Nephron progenitor cell (in vitro differentiated cells): Measurements from ENCODE around the gene BAZ2A.
A peak's percentile ranks its signal among the peaks of the same experiment; 100 is the strongest.

Experiments used
- DNase-seq: peaks from one replicate; pipeline ENCODE4 v3.0.0; 2021
- H3K27ac Mint-ChIP-seq: 2 replicates; pipeline ENCODE4 v1.8.0; 2021; ENCODE audit warnings: mild to moderate bottlenecking, moderate library complexity, mixed read lengths
- H3K27me3 Mint-ChIP-seq: 2 replicates; pipeline ENCODE4 v1.8.0; 2021; ENCODE audit warnings: mild to moderate bottlenecking, low read depth, mixed read lengths; ENCODE audit not compliant: poor library complexity
- H3K36me3 Mint-ChIP-seq: 2 replicates; pipeline ENCODE4 v1.8.0; 2021; ENCODE audit warnings: low read depth, mixed read lengths
- H3K4me1 Mint-ChIP-seq: 2 replicates; pipeline ENCODE4 v1.8.0; 2021; ENCODE audit warnings: mixed read lengths
- H3K4me3 Mint-ChIP-seq: 2 replicates; pipeline ENCODE4 v1.8.0; 2021; ENCODE audit warnings: mild to moderate bottlenecking, moderate library complexity, mixed read lengths
- H3K9me3 Mint-ChIP-seq: 2 replicates; pipeline ENCODE4 v1.8.0; 2021; ENCODE audit warnings: mild to moderate bottlenecking, moderate library complexity, mixed read lengths
- CTCF ChIP-seq: fragments of 200-600 bp; sonication (generic); IDR thresholded peaks from 2 replicates; pipeline ENCODE4 v1.5.0; 2021; ENCODE audit warnings: antibody characterized with exemption

The BAZ2A gene

GRCh38 chr12:56596815-56597214 is 33.3 kb downstream of the BAZ2A start:
- H3K36me3 Mint-ChIP-seq, result peaks cover 42% of the 10 kb centered on the region
- no peaks in the 10 kb centered on the region for H3K27me3 Mint-ChIP-seq
- H3K4me1 Mint-ChIP-seq, result peaks cover 39% of the 10 kb centered on the region
- H3K9me3 Mint-ChIP-seq, result no peaks in the 10 kb centered on the region
- DNase-seq, result no peak
- no peak overlapping the region for H3K4me3 Mint-ChIP-seq
- no peak for TF ChIP-seq CTCF
- peak overlapping the region; percentile 97 for H3K27ac Mint-ChIP-seq

- H3K27me3 Mint-ChIP-seq, result no peaks in the 10 kb centered on the region
- peaks cover 21% of the 10 kb centered on the region for H3K36me3 Mint-ChIP-seq
- peak; percentile 87 for TF ChIP-seq CTCF
- DNase-seq, result peak; percentile 73
- peak overlapping the region; percentile 97 for H3K27ac Mint-ChIP-seq
- H3K4me3 Mint-ChIP-seq, result no peak overlapping the region
- H3K4me1 Mint-ChIP-seq, result peaks cover 55% of the 10 kb centered on the region
- no peaks in the 10 kb centered on the region for H3K9me3 Mint-ChIP-seq
Observed at GRCh38 chr12:56593909-56594621, 36.1 kb downstream of the BAZ2A start.

GRCh38 chr12:56591961-56592360 is 38.2 kb downstream of the BAZ2A start:
- peaks cover 47% of the 10 kb centered on the region for H3K4me1 Mint-ChIP-seq
- H3K27ac Mint-ChIP-seq, result no peak overlapping the region
- no peak overlapping the region for H3K4me3 Mint-ChIP-seq
- H3K36me3 Mint-ChIP-seq, result peaks cover 21% of the 10 kb centered on the region
- TF ChIP-seq CTCF, result no peak
- H3K9me3 Mint-ChIP-seq, result no peaks in the 10 kb centered on the region
- H3K27me3 Mint-ChIP-seq, result peaks cover 2% of the 10 kb centered on the region
- DNase-seq, result no peak

- no peak for DNase-seq
- Mint-ChIP-seq H3K4me3 (no peak overlapping the region), H3K36me3 (peaks cover 19% of the 10 kb centered on the region), H3K27ac (peak overlapping the region; percentile 64), H3K9me3 (no peaks in the 10 kb centered on the region), H3K27me3 (peaks cover 2% of the 10 kb centered on the region), H3K4me1 (peaks cover 40% of the 10 kb centered on the region)
- TF ChIP-seq CTCF, result no peak
Observed at GRCh38 chr12:56591126-56591525, 39.0 kb downstream of the BAZ2A start.

GRCh38 chr12:56590237-56590830 is 39.8 kb downstream of the BAZ2A start:
- no peak overlapping the region for H3K4me3 Mint-ChIP-seq
- H3K27ac Mint-ChIP-seq, result peak overlapping the region; percentile 56
- TF ChIP-seq CTCF, result peak; percentile 44
- H3K4me1 Mint-ChIP-seq, result peaks cover 32% of the 10 kb centered on the region
- H3K36me3 Mint-ChIP-seq, result peaks cover 19% of the 10 kb centered on the region
- no peak for DNase-seq
- H3K27me3 Mint-ChIP-seq, result peaks cover 2% of the 10 kb centered on the region
- no peaks in the 10 kb centered on the region for H3K9me3 Mint-ChIP-seq

- no peak for TF ChIP-seq CTCF
- H3K36me3 Mint-ChIP-seq, result peaks cover 19% of the 10 kb centered on the region
- no peak overlapping the region for H3K4me3 Mint-ChIP-seq
- no peak for DNase-seq
- no peaks in the 10 kb centered on the region for H3K9me3 Mint-ChIP-seq
- peak overlapping the region; percentile 56 for H3K27ac Mint-ChIP-seq
- peaks cover 2% of the 10 kb centered on the region for H3K27me3 Mint-ChIP-seq
- H3K4me1 Mint-ChIP-seq, result peaks cover 27% of the 10 kb centered on the region
Observed at GRCh38 chr12:56589783-56590182, 40.3 kb downstream of the BAZ2A start.
